GM20000 (cell line): ENCODE measurements around the gene DHRS3.
"Not testable (repeated sequence)": the region's sequence is repeated elsewhere in the genome, so short reads cannot be mapped to it uniquely, and the experiment has no call there.

Source experiments
- DNase-seq: peaks from one replicate; pipeline ENCODE4 v3.0.0; 2012; ENCODE audit warnings: low spot score
- TF ChIP-seq, protein P1 (sequence below): IDR thresholded peaks from 2 replicates; pipeline ENCODE4 v1.5.1; 2012; ENCODE audit warnings: mild to moderate bottlenecking, control low read depth; ENCODE audit errors: extremely low read depth, missing control alignments

Gene DHRS3

DNA sequence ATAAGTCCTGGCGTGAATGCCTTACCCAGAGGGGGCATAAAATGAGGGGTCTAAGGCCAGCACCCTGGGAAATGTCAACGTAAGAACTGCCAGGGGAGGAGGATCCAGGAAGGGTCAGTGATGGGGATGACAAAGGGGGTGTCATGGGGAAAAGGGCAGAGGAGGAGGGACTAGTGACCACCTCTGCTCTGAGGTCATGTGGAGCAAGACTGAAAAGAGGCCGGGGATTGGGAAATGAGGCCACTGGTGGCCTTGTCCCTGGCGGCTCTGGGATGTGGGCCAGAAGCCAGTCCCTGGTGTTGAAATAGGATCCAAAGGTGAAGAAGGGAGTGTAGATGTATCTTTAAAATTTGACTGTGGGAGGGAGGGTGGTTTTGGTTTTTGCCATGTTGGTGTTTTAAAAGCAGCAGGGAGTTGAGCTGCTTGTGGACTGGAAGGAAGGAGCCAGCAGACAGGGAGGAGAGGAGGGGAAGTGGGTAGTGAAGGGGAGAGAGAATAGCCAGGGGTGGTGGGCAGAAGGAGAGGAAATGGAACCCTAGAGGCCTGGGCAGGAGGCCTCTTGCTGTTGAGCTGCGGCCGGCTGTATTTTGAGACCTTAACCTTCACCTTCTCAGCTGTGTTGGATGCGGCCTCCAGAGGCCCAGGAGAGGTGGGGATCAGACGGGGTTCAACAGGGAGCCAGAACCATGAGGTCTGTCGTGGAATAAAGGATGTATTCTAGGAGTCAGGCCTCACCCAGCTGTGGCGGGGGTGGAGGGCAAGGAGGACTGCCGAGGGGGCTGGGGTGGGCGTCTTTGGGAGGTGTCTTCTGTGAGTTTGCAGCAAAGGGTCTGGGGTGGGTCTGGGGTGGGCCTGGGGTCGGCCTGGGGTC is 92.5 kb downstream of the DHRS3 start:
- TF ChIP-seq, protein P1, sequence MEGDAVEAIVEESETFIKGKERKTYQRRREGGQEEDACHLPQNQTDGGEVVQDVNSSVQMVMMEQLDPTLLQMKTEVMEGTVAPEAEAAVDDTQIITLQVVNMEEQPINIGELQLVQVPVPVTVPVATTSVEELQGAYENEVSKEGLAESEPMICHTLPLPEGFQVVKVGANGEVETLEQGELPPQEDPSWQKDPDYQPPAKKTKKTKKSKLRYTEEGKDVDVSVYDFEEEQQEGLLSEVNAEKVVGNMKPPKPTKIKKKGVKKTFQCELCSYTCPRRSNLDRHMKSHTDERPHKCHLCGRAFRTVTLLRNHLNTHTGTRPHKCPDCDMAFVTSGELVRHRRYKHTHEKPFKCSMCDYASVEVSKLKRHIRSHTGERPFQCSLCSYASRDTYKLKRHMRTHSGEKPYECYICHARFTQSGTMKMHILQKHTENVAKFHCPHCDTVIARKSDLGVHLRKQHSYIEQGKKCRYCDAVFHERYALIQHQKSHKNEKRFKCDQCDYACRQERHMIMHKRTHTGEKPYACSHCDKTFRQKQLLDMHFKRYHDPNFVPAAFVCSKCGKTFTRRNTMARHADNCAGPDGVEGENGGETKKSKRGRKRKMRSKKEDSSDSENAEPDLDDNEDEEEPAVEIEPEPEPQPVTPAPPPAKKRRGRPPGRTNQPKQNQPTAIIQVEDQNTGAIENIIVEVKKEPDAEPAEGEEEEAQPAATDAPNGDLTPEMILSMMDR, result no peak
- no peak for DNase-seq

DNA sequence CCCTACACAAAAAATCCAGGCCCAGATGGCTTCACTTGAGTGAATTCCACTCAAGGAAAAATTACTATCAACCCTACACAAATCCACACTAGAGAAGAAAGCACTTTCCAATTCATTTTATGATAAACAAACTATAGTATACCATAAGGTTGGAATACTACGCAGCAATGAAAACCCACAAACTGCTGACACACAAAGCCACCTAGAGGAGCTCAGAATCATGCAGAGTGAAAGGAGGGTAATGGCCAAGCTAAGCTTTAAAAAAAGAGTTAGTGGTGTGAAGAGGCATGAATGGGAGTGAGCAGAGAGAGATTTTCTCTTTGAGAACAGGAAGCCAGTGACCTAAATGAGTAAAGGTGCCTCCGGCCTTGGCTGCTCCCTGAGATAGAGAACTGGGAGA is 93.7 kb downstream of the DHRS3 start:
- TF ChIP-seq, protein P1, result no peak
- DNase-seq, result no peak

DNA sequence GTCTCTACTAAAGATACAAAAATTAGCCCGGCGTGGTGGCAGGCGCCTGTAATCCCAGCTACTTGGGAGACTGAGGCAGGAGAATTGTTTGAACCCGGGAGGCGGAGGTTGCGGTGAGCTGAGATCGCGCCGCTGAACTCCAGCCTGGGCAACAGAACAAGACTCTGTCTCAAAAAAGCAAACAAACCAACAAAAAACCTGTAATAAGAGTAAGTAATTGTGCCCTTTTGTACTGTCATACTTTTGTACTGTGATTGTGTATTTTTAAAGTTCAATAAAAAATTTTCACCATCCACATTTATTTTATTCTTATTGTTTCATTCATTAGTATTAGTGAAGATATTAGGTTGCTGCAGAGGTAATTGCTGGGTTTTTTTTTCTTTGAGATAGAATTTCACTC is 95.2 kb downstream of the DHRS3 start:
- not testable (repeated sequence) for DNase-seq

DNA sequence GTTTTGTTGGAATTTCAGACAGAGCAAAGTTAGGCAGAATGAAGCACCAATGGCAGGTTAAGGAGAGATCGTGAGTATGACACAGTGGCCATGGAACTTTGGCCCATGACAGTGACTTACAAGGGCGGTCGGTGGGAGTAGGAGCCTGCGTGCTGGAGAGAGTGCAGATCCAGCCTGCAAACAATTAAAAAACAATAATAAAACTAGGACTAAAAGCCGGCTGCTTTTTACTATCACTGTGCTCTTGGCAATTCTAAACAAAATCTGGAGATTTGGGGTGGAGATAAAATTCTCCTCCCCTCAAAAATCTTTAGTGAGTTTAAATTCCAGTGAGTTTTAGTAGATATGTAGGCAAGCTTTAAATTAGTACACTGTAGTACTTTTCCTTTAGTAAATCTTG is 96.9 kb downstream of the DHRS3 start:
- TF ChIP-seq, protein P1, result no peak
- DNase-seq, result no peak

DNA sequence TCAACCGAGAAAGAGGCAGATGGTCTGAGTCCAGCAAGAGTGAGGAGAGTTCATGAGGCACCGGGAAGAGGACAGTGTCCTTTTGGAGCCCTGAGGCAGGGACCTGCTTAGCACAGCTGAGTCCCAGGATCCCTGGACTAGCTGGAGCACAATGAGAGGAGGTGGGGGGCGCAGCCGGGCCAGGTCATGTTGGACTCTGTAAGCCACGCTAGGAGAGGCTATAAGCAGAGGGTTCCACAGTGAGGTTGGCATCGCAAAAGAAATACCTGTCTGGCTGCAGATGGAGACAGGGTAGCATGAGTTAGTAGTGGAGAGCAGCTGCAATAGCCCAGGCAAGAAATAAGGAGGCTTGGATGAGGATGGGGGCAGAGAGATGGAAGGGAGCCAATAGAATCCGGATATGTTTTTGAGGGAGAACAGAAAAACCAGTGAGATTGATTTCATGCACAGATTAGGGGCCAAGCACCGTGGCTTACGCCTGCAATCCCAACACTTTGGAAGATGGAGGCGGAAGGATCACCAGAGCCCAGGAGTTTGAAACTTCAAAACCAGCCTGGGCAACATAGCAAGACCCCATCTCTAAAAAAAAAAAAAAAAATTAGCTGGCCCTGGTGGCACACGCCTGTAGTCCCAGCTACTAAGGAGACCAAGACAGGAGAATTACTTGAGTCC is 98.2 kb downstream of the DHRS3 start:
- DNase-seq, result no peak
- TF ChIP-seq, protein P1, result no peak

DNA sequence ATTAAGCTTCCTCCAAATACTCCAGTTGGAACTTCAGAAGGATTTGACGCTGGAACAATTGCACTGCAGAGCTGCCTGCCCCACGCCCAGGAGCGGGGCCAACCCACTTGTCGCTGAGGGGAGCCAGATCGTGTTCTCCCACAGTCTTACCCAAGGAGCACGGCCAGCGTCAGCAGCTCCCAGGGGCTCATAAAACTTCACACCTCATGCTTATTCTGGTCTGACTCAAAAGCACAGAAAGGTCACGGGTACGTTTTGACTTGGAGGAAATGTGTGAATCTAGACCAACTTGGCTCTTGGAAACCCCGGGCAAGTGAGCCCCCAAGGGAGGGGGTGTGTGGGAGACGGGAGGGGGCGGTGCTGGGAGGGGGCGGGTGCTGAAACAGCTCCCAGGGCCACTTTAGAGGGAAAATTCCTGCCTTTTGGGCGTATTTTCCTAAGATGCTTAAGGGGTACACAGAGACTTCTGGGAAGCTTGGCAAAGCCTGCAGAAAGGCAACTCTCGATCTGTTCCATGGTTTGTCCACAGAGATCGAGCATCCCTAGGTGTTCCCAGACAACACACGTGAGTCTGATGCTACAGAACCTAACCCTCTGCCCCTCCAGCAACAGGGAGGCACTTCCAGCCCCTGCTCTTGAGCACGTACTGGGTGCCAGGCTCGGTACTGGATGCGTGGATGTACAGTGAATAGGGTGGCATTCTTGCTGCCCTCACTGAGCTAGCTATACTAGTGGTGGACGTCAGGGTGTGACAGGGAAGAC is 98.9 kb downstream of the DHRS3 start:
- TF ChIP-seq, protein P1, result no peak
- DNase-seq, result no peak
